SK-N-DZ (cell line): ENCODE results near the gene ALOX5.
A peak's percentile ranks its signal among the peaks of the same experiment; 100 is the strongest.

Experiments
- DNase-seq: peaks from one replicate; pipeline ENCODE4 v3.0.0-alpha.2; 2015; ENCODE audit warnings: low spot score

ALOX5 gene

DNA sequence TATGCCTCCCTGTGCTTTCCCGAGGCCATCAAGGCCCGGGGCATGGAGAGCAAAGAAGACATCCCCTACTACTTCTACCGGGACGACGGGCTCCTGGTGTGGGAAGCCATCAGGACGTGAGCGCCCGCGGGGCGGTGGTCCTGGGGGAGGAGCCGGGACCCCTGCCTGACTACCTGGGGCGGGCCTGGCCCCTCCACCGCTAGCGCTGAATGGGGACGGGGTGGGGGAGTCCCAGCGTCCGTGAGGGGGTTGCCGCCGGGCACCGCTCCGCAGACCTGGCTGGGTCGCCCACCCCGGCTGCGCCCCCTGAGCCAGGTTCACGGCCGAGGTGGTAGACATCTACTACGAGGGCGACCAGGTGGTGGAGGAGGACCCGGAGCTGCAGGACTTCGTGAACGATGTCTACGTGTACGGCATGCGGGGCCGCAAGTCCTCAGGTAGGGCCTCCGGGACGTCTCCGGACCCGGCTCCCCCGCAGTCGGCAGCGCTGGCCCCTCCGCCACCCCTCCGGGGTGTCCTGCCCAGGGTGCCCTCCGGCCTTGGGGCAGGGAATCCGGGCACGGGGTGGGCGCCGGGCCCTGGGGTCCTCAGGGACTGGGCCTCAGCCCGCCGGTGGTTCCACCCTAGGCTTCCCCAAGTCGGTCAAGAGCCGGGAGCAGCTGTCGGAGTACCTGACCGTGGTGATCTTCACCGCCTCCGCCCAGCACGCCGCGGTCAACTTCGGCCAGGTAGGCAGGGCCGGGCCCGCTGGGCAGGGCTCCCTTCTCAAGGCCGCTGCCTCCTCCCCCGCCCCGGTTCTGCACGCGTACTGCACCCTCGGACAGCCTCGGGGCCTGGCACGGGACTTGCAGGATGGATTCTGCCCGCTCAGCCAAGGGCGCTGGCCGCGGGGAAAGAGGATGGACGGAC lies 69.3 kb downstream of the ALOX5 start:
- no peak for DNase-seq

- DNase-seq, result no peak
These were observed 70.0 kb downstream of the ALOX5 start for GRCh38 chr10:45444022-45444421.

- no peak for DNase-seq
These were observed 71.2 kb downstream of the ALOX5 start for GRCh38 chr10:45444976-45445898.

- no peak for DNase-seq
These were observed 72.8 kb downstream of the ALOX5 start for GRCh38 chr10:45446858-45447257.

GRCh38 chr10:45447416-45447815 lies 73.4 kb downstream of the ALOX5 start:
- no peak for DNase-seq

GRCh38 chr10:45450866-45451265 lies 76.8 kb downstream of the ALOX5 start:
- no peak for DNase-seq

GRCh38 chr10:45451407-45451806 lies 77.4 kb downstream of the ALOX5 start:
- DNase-seq, result no peak

GRCh38 chr10:45452268-45452667 lies 78.3 kb downstream of the ALOX5 start:
- DNase-seq, result no peak

- DNase-seq, result no peak
These were observed 78.9 kb downstream of the ALOX5 start for GRCh38 chr10:45452743-45453452.

GRCh38 chr10:45453639-45454255 lies 79.7 kb downstream of the ALOX5 start:
- DNase-seq, result no peak

GRCh38 chr10:45454262-45454661 lies 80.2 kb downstream of the ALOX5 start:
- DNase-seq, result no peak

DNA sequence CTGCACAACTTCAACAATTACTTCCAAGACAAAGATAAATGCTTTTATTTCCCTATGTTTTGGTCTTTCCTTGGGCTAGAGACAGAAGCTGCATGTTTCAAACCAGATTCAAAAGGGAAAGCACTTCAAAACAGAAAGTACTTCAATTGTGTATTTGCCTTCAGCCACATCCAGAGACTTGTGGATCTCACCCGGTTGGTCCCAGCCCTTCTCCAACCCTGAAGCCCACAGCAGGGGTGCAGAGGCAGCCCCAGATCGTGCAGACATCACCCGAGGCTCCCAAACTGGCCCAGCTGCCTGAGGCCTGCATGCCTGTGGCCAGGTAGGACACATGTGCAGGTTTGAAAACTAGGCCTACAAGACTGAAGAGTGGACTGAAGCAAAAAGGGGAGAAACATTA lies 80.8 kb downstream of the ALOX5 start:
- no peak for DNase-seq

DNA sequence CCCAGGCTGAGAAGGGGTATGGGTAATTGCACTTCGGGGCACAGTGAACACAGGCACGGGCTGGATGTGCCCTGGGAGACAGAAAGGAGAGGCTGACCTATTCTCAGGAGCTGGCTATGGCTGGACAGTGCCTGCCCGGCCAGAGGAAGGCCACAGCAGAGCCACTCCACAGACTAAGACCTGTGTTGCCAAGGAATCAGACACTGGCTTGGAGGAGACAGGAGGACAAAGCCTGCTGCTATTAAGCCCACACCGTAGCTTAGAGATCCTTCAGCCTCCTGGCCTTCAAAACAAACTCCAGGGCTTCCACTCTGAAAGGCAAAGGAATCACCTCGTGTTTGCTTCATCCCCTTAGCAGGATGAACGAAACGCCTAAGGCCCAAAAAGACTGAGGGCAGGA lies 82.2 kb downstream of the ALOX5 start:
- DNase-seq, result no peak

DNA sequence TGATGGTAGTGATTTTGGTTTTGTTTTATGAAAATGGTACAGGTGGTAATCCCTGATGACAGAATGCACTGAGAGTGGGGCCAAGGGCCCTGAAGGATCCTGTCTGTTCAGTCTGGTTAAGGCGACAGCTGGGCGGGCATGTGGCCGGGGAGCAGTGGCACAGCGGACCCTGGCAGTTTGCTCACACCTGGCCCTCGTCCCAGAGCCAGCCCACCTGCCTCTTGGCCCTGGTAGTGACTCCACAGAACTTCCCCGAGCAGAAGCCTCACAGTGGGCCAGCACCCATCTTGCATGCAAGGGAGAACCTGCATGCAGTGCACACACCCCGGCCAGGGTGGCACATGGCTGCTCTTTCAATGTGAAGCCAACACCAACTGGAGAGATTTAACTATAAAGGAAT lies 82.8 kb downstream of the ALOX5 start:
- no peak for DNase-seq

DNA sequence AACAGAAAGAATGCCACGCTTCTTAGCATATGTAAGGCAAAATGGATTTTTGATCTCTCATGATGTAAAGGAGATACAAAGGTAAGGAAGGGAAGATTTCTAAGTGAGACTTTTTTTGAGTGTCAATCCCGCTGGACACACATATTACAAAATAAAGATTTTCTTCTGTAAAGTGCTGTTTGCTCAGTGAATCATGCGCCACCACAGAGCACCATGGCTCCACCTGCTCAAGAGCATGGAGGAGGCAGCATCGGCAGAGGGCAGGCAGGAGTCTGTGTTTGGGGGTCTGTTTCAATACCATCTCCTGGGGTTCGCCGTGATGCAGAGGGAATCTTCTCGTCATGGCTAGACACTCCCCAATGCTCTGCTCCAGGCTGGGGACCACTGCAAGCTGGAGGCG lies 83.5 kb downstream of the ALOX5 start:
- no peak for DNase-seq

DNA sequence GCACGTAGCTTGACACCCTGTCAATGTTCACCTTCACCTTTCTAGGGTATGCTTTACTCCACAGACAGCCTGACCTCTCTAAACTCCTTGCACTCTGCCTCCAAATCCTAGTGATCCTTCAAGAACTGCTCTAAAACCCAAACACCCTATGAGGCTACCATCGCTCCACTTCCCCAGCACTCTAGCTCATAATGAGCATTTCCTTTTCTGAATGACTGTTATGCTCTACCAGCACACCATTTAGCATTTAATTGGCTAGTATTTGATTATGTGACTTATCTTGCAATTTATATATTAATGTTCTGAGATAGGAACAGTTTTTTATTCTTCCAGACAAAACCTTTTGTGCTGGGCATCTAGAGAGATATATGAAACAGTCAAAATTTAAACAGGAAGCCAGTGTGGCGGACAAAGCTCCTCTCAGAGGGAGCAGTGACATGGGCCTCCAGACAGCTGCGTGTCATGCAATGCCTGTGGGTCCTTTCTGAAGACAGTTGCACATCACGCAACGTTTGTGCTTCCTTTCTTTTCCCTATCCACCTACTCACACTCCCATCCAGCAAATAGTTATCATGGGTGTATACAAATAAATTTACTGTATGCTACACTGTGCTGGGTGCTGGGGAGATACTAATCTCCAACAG lies 86.3 kb downstream of the ALOX5 start:
- DNase-seq, result no peak

DNA sequence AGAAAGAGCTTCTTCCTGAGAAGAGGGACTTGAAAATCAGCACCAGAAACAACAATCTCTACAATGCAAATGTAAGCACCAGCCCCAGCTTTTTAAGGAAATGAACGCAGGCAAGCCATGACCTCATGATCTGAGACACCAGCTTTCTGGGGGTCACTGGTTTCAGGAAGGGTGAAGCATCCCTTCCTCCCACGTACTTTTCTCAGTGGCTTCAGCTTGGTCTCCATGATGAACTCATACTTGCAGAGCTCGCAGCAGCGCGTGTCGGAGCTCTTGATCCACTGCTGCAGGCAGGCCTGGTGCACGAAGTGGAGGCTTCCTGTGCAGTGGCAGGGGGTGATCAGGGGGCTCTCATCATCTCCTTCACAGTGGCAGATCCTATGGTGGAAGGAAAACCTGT lies 87.0 kb downstream of the ALOX5 start:
- no peak for DNase-seq

- no peak for DNase-seq
These were observed 89.5 kb downstream of the ALOX5 start for GRCh38 chr10:45463244-45464116.

- DNase-seq, result peak; percentile 64
These were observed 91.0 kb downstream of the ALOX5 start for GRCh38 chr10:45464958-45465567.
